Cardiac fibroblast (primary cell): ENCODE data around the gene CCNYL1.

Experiments used
- DNase-seq, 2 donors: peaks; one replicate each; pipeline versions ENCODE4 v3.0.0 to v3.0.0-alpha.2; 2010; ENCODE audit warnings: low read depth in 2 of 2
- H3K4me3 ChIP-seq, 2 donors: replicated peaks in 1 of 2; 1 replicate in 1 of 2; 2 replicates in 1 of 2; pipeline ENCODE4 v1.5.1; 2011; ENCODE audit warnings: low read depth in 2 of 2, low read length in 2 of 2, mild to moderate bottlenecking in 2 of 2, moderate library complexity in 1 of 2
- TF ChIP-seq, protein P1 (sequence below): IDR thresholded peaks from one replicate; pipeline ENCODE4 v1.5.1; 2011; ENCODE audit warnings: low read depth, mild to moderate bottlenecking, low read length, inconsistent platforms

Gene CCNYL1

DNA sequence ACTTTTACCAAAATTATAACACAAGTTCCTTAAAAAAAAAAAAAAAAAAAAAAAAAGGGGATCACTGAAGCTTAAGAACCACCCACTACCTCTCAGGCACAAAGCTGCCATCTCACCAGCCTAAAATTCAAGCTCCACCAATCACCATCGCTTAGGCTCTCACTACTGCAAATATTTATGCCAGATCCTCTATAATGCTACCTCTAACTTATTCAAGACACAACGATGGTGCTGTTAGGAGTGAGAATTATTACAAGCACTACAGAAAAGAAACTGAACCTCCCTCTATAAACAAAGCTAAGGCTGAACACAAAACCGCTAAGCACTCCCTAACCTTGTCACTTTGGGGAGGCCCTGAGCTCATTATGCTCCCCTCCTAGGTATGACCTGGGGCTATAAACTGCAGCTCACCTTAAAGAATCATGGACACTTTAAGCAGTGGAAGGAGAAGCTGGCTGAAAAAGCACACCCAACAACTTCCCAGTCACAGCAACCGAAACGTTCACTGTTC lies 54.7 kb downstream of the CCNYL1 start:
- TF ChIP-seq, protein P1, sequence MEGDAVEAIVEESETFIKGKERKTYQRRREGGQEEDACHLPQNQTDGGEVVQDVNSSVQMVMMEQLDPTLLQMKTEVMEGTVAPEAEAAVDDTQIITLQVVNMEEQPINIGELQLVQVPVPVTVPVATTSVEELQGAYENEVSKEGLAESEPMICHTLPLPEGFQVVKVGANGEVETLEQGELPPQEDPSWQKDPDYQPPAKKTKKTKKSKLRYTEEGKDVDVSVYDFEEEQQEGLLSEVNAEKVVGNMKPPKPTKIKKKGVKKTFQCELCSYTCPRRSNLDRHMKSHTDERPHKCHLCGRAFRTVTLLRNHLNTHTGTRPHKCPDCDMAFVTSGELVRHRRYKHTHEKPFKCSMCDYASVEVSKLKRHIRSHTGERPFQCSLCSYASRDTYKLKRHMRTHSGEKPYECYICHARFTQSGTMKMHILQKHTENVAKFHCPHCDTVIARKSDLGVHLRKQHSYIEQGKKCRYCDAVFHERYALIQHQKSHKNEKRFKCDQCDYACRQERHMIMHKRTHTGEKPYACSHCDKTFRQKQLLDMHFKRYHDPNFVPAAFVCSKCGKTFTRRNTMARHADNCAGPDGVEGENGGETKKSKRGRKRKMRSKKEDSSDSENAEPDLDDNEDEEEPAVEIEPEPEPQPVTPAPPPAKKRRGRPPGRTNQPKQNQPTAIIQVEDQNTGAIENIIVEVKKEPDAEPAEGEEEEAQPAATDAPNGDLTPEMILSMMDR, result no peak
- no peak overlapping the region for H3K4me3 ChIP-seq
- DNase-seq, result no peak

GRCh38 chr2:207766697-207767460 lies 55.4 kb downstream of the CCNYL1 start:
- TF ChIP-seq, protein P1, result no peak
- DNase-seq, result no peak
- no peak overlapping the region for H3K4me3 ChIP-seq

DNA sequence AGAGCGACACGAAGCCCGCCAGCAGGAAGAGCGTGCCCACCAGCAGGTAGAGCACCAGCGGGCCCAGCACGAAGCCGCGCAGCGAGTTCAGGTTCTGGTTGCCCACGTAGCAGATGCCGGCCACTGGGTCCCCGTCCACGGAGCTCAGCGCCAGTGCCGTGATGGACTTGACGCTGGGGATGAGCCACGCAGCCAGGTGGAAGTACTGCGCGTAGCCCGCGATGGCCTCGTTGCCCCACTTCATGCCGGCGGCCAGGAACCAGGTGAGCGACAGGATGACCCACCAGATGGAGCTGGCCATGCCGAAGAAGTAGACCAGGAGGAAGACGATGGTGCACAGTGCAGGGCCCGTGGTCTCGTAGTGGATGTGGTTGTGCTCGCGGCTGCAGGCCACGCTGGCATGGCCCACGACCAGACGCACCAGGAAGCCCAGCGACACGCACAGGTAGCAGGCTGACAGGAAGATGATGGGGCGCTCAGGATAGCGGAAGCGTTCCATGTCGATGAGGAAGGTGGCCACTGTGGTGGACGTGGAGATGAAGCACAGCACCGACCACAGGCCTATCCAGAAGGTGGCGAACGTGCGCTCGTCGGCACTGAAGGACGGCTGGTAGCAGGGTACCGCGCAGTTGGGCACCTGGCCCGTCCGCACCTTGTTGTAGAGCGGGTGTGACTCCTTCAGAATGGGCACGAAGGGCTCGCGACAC lies 56.2 kb downstream of the CCNYL1 start:
- TF ChIP-seq, protein P1, result peak; percentile 33
- peak; percentile 30 to 43 for DNase-seq
- peak overlapping the region in 1 of 2 donors; percentile 69 for H3K4me3 ChIP-seq

DNA sequence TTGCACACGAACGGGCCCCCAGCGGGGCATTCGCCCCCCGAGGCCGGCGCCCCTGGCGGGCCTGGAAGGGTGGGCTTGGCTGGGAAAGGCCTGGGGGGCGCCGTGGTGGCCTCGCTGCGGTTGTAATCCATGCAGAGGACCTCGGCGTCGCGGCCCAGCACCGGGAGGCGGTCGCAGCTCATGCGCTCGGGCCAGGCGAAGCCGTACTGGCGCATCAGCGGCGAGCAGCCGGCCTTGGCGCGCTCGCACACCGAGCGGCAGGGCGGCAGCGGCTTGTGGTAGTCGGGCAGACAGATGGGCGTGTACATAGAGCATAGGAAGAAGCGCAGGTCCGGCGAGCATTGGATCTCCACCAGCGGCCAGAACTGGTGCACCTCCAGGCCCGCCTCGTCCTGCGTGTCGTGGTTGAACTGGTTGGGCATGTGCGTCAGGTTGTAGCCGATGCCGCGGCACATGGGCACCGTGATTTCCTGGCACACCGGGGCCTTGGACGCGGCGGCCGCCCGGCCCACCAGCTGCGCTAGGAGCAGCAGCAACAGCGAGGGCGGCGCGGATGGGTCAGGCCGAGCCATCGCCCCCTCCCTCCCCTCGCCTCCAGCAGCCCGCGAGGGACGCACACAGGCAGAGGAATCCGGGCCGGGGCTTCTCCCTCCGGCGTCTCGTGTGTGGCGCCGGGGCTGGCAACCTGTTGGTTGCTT lies 56.9 kb downstream of the CCNYL1 start:
- peak; percentile 51 to 58 for DNase-seq
- TF ChIP-seq, protein P1, result no peak
- H3K4me3 ChIP-seq, result peak overlapping the region; percentile 69 to 75

GRCh38 chr2:207768866-207769596 lies 57.6 kb downstream of the CCNYL1 start:
- peak overlapping the region; percentile 69 to 75 for H3K4me3 ChIP-seq
- DNase-seq, result peak; percentile 35 to 42
- TF ChIP-seq, protein P1, result no peak
